NB4 (cell line): ENCODE measurements around the gene VGLL1.
A peak's percentile ranks its signal among the peaks of the same experiment; 100 is the strongest.

ENCODE experiments used
- CTCF ChIP-seq: IDR thresholded peaks from one replicate; pipeline ENCODE4 v1.5.1; 2012; ENCODE audit warnings: low read depth, low read length
- MAX ChIP-seq: IDR thresholded peaks from 2 replicates; pipeline ENCODE4 v1.6.1; 2011; ENCODE audit warnings: low read depth, low read length
- MYC ChIP-seq: IDR thresholded peaks from 2 replicates; pipeline ENCODE4 v1.6.1; 2011; ENCODE audit warnings: low read depth, low read length
- POLR2A ChIP-seq: IDR thresholded peaks from 2 replicates; pipeline ENCODE4 v1.6.1; 2011; ENCODE audit warnings: mild to moderate bottlenecking; ENCODE audit not compliant: insufficient read length; ENCODE audit errors: extremely low read depth

DNA sequence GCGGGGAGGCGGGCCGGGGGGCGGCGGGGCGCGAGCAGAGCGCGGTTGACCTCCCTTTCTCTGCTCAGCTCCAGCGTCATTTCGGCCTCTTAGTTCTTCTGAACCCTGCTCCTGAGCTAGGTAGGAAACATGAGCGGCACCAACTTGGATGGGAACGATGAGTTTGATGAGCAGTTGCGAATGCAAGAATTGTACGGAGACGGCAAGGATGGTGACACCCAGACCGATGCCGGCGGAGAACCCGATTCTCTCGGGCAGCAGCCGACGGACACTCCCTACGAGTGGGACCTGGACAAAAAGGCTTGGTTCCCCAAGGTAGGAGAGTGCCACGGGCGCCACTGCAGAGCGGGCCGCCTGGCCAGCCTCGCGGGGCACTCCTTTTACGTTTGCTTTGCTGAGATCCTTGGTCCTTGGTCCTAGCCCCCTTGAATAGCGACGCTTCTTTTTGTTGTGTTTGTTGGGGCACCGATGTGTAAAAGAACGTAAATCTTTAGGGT lies 34.4 kb upstream of the VGLL1 start, which contains the start of gene HTATSF1:
- TF ChIP-seq CTCF (no peak), POLR2A (no peak), MYC (no peak), MAX (0 out of 2 replicates have a peak, but pooled peaks have one; percentile 9)
